Esophagus muscularis mucosa (tissue), 3 donors: ENCODE data around the gene SPINK4.

Experiments
- CTCF ChIP-seq, 3 experiments: fragments of 200-600 bp in 2 of 3; fragments of 450-650 bp in 1 of 3; sonication (generic) in 2 of 3; IDR thresholded peaks; one replicate each; pipeline ENCODE4 v1.5.1; 2017 to 2019; ENCODE audit warnings: antibody characterized with exemption in 3 of 3, mild to moderate bottlenecking in 2 of 3, moderate library complexity in 1 of 3
- EP300 ChIP-seq: sonication (generic); formaldehyde crosslinking; IDR thresholded peaks from one replicate; pipeline ENCODE4 v1.6.1; 2017; ENCODE audit warnings: antibody characterized with exemption

- TF ChIP-seq CTCF (IDR thresholded peaks at IDR 0.05): no peak
- no peak for TF ChIP-seq EP300
Observed at GRCh38 chr9:33255471-33255870, 15.5 kb downstream of the SPINK4 start.
